Prostate gland (tissue), 2 donors: ENCODE data around the gene ZMAT3.

ENCODE experiments used
- CTCF ChIP-seq, 4 experiments: fragments of 200-600 bp in 2 of 4; fragments of 450-650 bp in 2 of 4; sonication (generic) in 2 of 4; IDR thresholded peaks; 1 replicate in 3 of 4; 2 replicates in 1 of 4; pipeline ENCODE4 v1.5.1; 2016 to 2019; ENCODE audit warnings: antibody characterized with exemption in 4 of 4, mild to moderate bottlenecking in 2 of 4, moderate library complexity in 2 of 4
- POLR2A ChIP-seq: fragments of 450-650 bp; IDR thresholded peaks from one replicate; pipeline ENCODE4 v1.6.1; 2016; ENCODE audit warnings: antibody characterized with exemption, mild to moderate bottlenecking
- POLR2AphosphoS5 ChIP-seq: sonication (generic); formaldehyde crosslinking; IDR thresholded peaks from one replicate; pipeline ENCODE4 v1.6.1; 2017; ENCODE audit warnings: antibody characterized with exemption

- TF ChIP-seq CTCF (IDR thresholded peaks at IDR 0.05) (no peak), POLR2AphosphoS5 (no peak), POLR2A (no peak)
Observed at GRCh38 chr3:179016979-179017670, 54.5 kb downstream of the ZMAT3 start.
